Urothelium cell line (cell line): ENCODE data around the gene GGT1.
"Not testable (repeated sequence)": the region's sequence is repeated elsewhere in the genome, so short reads cannot be mapped to it uniquely, and the experiment has no call there.

Experiments
- DNase-seq: peaks from one replicate; pipeline ENCODE4 v3.0.0; 2011; ENCODE audit warnings: low spot score, mixed read lengths
- FAIRE-seq: peaks from 2 replicates; lab custom pipeline; 2011; peaks lifted over from hg19 to GRCh38; lab: Jason Lieb, UNC

The GGT1 gene

GRCh38 chr22:24632642-24633041 is 29.6 kb downstream of the GGT1 start:
- not testable (repeated sequence) for FAIRE-seq, DNase-seq

GRCh38 chr22:24633231-24634023 is 30.4 kb downstream of the GGT1 start:
- FAIRE-seq, DNase-seq: not testable (repeated sequence)

GRCh38 chr22:24634776-24635389 is 31.9 kb downstream of the GGT1 start:
- not testable (repeated sequence) for FAIRE-seq, DNase-seq

GRCh38 chr22:24636513-24636912 is 33.5 kb downstream of the GGT1 start:
- FAIRE-seq, DNase-seq: not testable (repeated sequence)

- DNase-seq, FAIRE-seq: not testable (repeated sequence)
Measured at GRCh38 chr22:24642307-24642706, 39.3 kb downstream of the GGT1 start.

GRCh38 chr22:24644409-24644808 is 41.4 kb downstream of the GGT1 start:
- FAIRE-seq, DNase-seq: not testable (repeated sequence)

GRCh38 chr22:24645408-24646399 is 42.7 kb downstream of the GGT1 start:
- FAIRE-seq, DNase-seq: not testable (repeated sequence)

GRCh38 chr22:24646756-24647155 is 43.8 kb downstream of the GGT1 start:
- not testable (repeated sequence) for DNase-seq, FAIRE-seq

GRCh38 chr22:24649371-24649770 is 46.4 kb downstream of the GGT1 start:
- DNase-seq, FAIRE-seq: not testable (repeated sequence)

GRCh38 chr22:24650884-24651283 is 47.9 kb downstream of the GGT1 start:
- not testable (repeated sequence) for DNase-seq, FAIRE-seq

- DNase-seq, FAIRE-seq: not testable (repeated sequence)
Measured at GRCh38 chr22:24665395-24665794, 62.4 kb downstream of the GGT1 start.

- DNase-seq, FAIRE-seq: not testable (repeated sequence)
Measured at GRCh38 chr22:24667904-24668303, 64.9 kb downstream of the GGT1 start.

GRCh38 chr22:24672532-24672931 is 69.5 kb downstream of the GGT1 start:
- DNase-seq, FAIRE-seq: not testable (repeated sequence)
